Effector memory CD8-positive, alpha-beta T cell (primary cell): Measurements from ENCODE around the gene AKT3.
"Not testable (repeated sequence)": the region's sequence is repeated elsewhere in the genome, so short reads cannot be mapped to it uniquely, and the experiment has no call there.

Source experiments
- ATAC-seq: fragments of 150-1000 bp; cut with Tn5 transposase; replicated peaks from 2 replicates; pipeline ENCODE4 v1.10.0; 2021; ENCODE audit warnings: mild to moderate bottlenecking, moderate library complexity
- DNase-seq, 3 experiments: peaks; one replicate each; pipeline ENCODE4 v3.0.0; 2021
- H3K27ac Mint-ChIP-seq, 2 donors: one replicate each; pipeline ENCODE4 v1.8.0; 2022; ENCODE audit warnings: mild to moderate bottlenecking in 2 of 2, mixed read lengths in 2 of 2, moderate library complexity in 2 of 2
- H3K27me3 Mint-ChIP-seq, 2 donors: one replicate each; pipeline ENCODE4 v1.8.0; 2022; ENCODE audit warnings: mixed read lengths in 2 of 2
- H3K36me3 Mint-ChIP-seq: one replicate; pipeline ENCODE4 v1.8.0; 2022; ENCODE audit warnings: mild to moderate bottlenecking, moderate library complexity, mixed read lengths; ENCODE audit not compliant: insufficient read depth
- H3K4me1 Mint-ChIP-seq, 2 donors: one replicate each; pipeline ENCODE4 v1.8.0; 2022; ENCODE audit warnings: low read depth in 2 of 2, mixed read lengths in 2 of 2
- H3K4me3 Mint-ChIP-seq, 2 donors: one replicate each; pipeline ENCODE4 v1.8.0; 2022; ENCODE audit warnings: mild to moderate bottlenecking in 2 of 2, mixed read lengths in 2 of 2, moderate library complexity in 2 of 2
- H3K9me3 Mint-ChIP-seq, 2 donors: one replicate each; pipeline ENCODE4 v1.8.0; 2022; ENCODE audit warnings: mixed read lengths in 2 of 2

AKT3 gene

GRCh38 chr1:243667133-243667532 lies 182.9 kb downstream of the AKT3 start:
- DNase-seq (no peak), ATAC-seq (no peak)
- H3K4me3 Mint-ChIP-seq, result no peak overlapping the region
- H3K27ac Mint-ChIP-seq, result no peak overlapping the region
- no peaks in the 10 kb centered on the region for H3K9me3 Mint-ChIP-seq
- peaks cover 9 to 18% of the 10 kb centered on the region in 2 donors for H3K4me1 Mint-ChIP-seq
- H3K36me3 Mint-ChIP-seq, result peaks cover 7% of the 10 kb centered on the region
- H3K27me3 Mint-ChIP-seq, result no peaks in the 10 kb centered on the region

DNA sequence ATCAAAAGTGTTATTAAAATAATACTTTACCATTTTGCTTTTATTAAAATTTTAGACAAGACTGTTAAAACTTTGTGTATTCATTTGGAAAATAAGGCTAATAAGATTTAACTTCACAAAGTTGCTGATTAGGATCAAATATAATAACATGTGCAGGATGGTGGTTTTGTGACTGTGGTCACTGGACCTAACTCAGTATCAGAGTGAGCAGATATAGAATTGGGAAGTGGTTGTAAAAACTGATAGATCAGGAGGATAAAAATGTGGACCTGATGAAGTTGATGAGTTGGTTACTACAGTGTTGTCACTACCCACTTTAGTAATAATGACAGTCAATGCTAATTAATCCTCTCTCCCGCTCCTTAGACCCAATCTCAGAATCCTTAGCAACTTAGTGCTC lies 186.4 kb downstream of the AKT3 start:
- peaks cover 11 to 13% of the 10 kb centered on the region in 2 donors for H3K4me1 Mint-ChIP-seq
- H3K27me3 Mint-ChIP-seq, result no peaks in the 10 kb centered on the region
- H3K36me3 Mint-ChIP-seq, result peaks cover 9% of the 10 kb centered on the region
- H3K27ac Mint-ChIP-seq, result no peak overlapping the region
- no peak for DNase-seq
- H3K9me3 Mint-ChIP-seq, result no peaks in the 10 kb centered on the region
- ATAC-seq, result no peak
- no peak overlapping the region for H3K4me3 Mint-ChIP-seq

DNA sequence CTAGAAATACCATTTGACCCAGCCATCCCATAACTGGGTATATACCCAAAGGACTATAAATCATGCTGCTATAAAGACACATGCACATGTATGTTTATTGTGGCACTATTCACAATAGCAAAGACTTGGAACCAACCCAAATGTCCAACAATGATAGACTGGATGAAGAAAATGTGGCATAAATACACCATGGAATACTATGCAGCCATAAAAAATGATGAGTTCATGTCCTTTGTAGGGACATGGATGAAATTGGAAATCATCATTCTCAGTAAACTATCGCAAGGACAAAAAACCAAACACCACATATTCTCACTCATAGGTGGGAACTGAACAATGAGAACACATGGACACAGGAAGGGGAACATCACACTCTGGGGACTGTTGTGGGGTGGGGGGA lies 187.9 kb downstream of the AKT3 start:
- not testable (repeated sequence) for H3K27ac Mint-ChIP-seq, H3K4me3 Mint-ChIP-seq, ATAC-seq, H3K9me3 Mint-ChIP-seq, H3K4me1 Mint-ChIP-seq, H3K27me3 Mint-ChIP-seq, DNase-seq
- H3K36me3 Mint-ChIP-seq, result peaks cover 17% of the 10 kb centered on the region

- no peak for ATAC-seq
- no peak overlapping the region for H3K27ac Mint-ChIP-seq
Observed at GRCh38 chr1:243658594-243659105, 191.4 kb downstream of the AKT3 start.

GRCh38 chr1:243657793-243658192 lies 192.2 kb downstream of the AKT3 start:
- Mint-ChIP-seq H3K27ac (no peak overlapping the region), H3K36me3 (peaks cover 20% of the 10 kb centered on the region), H3K4me3 (no peak overlapping the region), H3K27me3 (no peaks in the 10 kb centered on the region), H3K9me3 (no peaks in the 10 kb centered on the region), H3K4me1 (peaks cover 7 to 12% of the 10 kb centered on the region in 2 donors)
- ATAC-seq (no peak), DNase-seq (no peak)

More at GRCh38 chr1:243658594-243659105, 191.4 kb downstream of the AKT3 start:
- H3K4me1 Mint-ChIP-seq, result peaks cover 6 to 7% of the 10 kb centered on the region in 2 donors
- no peak overlapping the region for H3K4me3 Mint-ChIP-seq
- no peaks in the 10 kb centered on the region for H3K9me3 Mint-ChIP-seq
- peaks cover 27% of the 10 kb centered on the region for H3K36me3 Mint-ChIP-seq
- DNase-seq, result no peak
- no peaks in the 10 kb centered on the region for H3K27me3 Mint-ChIP-seq

- not testable (repeated sequence) for H3K4me3 Mint-ChIP-seq, DNase-seq, H3K27me3 Mint-ChIP-seq, H3K9me3 Mint-ChIP-seq, ATAC-seq, H3K27ac Mint-ChIP-seq
- peaks cover 0 to 13% of the 10 kb centered on the region in 2 donors for H3K4me1 Mint-ChIP-seq
- peaks cover 28% of the 10 kb centered on the region for H3K36me3 Mint-ChIP-seq
Observed at GRCh38 chr1:243649530-243649929, 200.5 kb downstream of the AKT3 start.

- Mint-ChIP-seq H3K9me3 (no peaks in the 10 kb centered on the region), H3K36me3 (peaks cover 22% of the 10 kb centered on the region), H3K27me3 (no peaks in the 10 kb centered on the region)
Observed at GRCh38 chr1:243646841-243647240, 203.2 kb downstream of the AKT3 start.

GRCh38 chr1:243645281-243645680 lies 204.8 kb downstream of the AKT3 start:
- Mint-ChIP-seq H3K36me3 (peaks cover 16% of the 10 kb centered on the region), H3K27me3 (no peaks in the 10 kb centered on the region), H3K27ac (no peak overlapping the region), H3K4me1 (peaks cover 3 to 6% of the 10 kb centered on the region in 2 donors), H3K4me3 (no peak overlapping the region), H3K9me3 (no peaks in the 10 kb centered on the region)
- DNase-seq (no peak), ATAC-seq (no peak)

More at GRCh38 chr1:243646841-243647240, 203.2 kb downstream of the AKT3 start:
- H3K27ac Mint-ChIP-seq, result peak overlapping the region in 1 of 2 donors; percentile 35
- peaks cover 3% of the 10 kb centered on the region in 2 donors for H3K4me1 Mint-ChIP-seq
- no peak overlapping the region for H3K4me3 Mint-ChIP-seq
- no peak for DNase-seq
- no peak for ATAC-seq

DNA sequence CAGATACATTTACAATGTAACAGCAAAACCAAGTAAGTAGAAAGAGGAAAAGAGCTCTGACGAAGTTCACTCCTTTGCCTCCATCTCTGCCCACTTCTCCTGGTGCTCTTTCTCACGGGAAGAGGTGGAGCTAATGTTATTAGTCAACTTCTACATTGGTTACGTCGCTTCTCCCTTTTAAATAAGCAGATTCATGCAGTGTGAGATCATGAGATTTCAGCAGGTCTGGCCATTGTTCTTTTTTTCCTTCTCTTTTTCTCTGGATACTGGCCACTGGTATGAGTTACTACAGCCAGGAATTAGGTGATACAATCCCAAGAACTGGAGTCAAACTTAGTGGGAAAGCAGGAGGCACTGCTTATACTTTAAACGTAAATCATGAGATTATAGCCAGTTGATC lies 207.1 kb downstream of the AKT3 start:
- Mint-ChIP-seq H3K4me3 (no peak overlapping the region), H3K27me3 (no peaks in the 10 kb centered on the region), H3K9me3 (no peaks in the 10 kb centered on the region), H3K4me1 (peaks cover 6 to 21% of the 10 kb centered on the region in 2 donors), H3K36me3 (peaks cover 13% of the 10 kb centered on the region), H3K27ac (peak overlapping the region; percentile 8 to 26)
- no peak for ATAC-seq
- DNase-seq, result no peak

DNA sequence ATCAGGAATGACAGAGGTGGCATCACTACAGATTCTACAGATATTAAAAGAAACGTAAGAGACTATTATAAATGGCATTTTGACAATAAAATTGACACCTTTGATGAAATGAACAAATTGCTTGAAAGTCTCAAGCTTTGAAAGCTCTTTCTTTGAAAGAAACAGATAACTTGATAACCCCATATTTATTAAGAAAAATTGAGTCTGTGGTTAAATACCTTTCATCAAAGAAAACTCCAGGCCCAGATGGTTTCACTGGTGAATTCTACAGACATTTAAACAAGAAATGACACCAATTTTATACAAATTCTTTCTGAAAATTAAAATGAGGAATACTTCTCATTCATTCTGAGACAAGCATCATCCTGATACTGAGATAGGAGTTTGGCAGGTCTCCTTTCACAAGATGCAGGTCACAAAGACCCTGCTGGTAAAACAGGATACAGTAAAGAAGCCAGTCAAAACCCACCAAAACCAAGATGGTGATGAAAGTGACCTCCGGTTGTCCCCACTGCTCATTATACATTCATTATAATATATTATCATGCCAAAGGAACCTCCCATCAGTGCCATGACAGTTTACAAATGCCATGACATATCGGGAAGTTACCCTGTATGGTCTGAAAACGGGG lies 210.9 kb downstream of the AKT3 start:
- no peaks in the 10 kb centered on the region for H3K27me3 Mint-ChIP-seq
- no peak for ATAC-seq

DNA sequence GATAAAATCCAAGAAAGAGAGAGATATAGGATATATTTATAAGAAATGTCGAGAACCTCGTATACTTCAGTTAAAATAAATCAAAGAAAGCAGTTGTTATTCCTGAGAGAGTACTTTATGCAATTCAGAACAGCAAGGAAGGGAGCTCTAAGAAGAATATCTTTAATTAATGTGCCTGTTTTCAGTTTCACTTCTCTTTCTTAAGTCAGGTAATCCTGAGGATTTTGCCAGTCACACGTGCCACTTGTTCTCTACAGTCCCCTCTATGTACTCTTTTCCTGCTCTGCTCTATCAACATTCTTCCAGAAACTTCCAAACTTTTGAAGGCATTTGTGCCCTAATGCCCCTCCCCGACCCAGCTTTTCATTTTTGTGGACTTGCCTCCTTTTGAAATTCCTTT lies 211.9 kb downstream of the AKT3 start:
- H3K36me3 Mint-ChIP-seq, result no peaks in the 10 kb centered on the region
- H3K4me1 Mint-ChIP-seq, result peaks cover 6 to 20% of the 10 kb centered on the region in 2 donors
- H3K9me3 Mint-ChIP-seq, result no peaks in the 10 kb centered on the region
- no peak for ATAC-seq
- H3K27ac Mint-ChIP-seq, result peak overlapping the region; percentile 21 to 44
- no peak overlapping the region for H3K4me3 Mint-ChIP-seq
- no peaks in the 10 kb centered on the region for H3K27me3 Mint-ChIP-seq
- DNase-seq, result no peak

More for the DNA sequence above, 210.9 kb downstream of the AKT3 start:
- Mint-ChIP-seq H3K4me3 (peak overlapping the region in 1 of 2 donors; percentile 16), H3K27ac (no peak overlapping the region), H3K4me1 (peaks cover 6 to 22% of the 10 kb centered on the region in 2 donors), H3K36me3 (no peaks in the 10 kb centered on the region), H3K9me3 (no peaks in the 10 kb centered on the region)
- DNase-seq, result no peak

DNA sequence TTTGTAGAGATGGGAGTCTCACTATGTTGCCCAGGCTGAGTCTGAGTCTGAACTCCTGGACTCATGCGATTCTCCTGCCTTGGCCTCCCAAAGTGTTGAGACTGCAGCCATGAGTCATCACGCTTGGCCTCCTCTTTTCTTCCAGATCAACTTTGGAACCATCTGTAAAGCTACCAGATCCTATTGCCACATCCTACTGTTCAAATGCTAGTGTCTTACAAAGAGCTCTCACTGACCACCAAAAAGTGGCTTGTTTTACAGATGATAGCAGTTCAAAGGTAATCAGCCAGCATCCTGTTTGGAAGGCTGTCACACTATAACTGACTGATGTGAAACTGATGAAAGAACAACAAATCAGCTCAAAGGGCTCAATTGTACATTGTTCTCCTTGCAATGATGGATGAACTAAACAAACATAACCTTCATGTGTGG lies 221.6 kb downstream of the AKT3 start:
- Mint-ChIP-seq H3K27ac (no peak overlapping the region), H3K9me3 (no peaks in the 10 kb centered on the region), H3K4me3 (no peak overlapping the region), H3K36me3 (peaks cover 18% of the 10 kb centered on the region), H3K27me3 (no peaks in the 10 kb centered on the region), H3K4me1 (peaks cover 0 to 1% of the 10 kb centered on the region in 2 donors)
- DNase-seq (no peak), ATAC-seq (no peak)

- Mint-ChIP-seq H3K9me3 (peaks cover 0 to 6% of the 10 kb centered on the region in 2 donors), H3K36me3 (peaks cover 24% of the 10 kb centered on the region), H3K27me3 (no peaks in the 10 kb centered on the region), H3K4me3 (no peak overlapping the region), H3K27ac (no peak overlapping the region), H3K4me1 (peaks cover 10 to 14% of the 10 kb centered on the region in 2 donors)
- no peak for ATAC-seq
- DNase-seq, result no peak
Observed at GRCh38 chr1:243623841-243624240, 226.2 kb downstream of the AKT3 start.

GRCh38 chr1:243621973-243622372 lies 228.1 kb downstream of the AKT3 start:
- peaks cover 0 to 6% of the 10 kb centered on the region in 2 donors for H3K9me3 Mint-ChIP-seq
- DNase-seq (no peak), ATAC-seq (no peak)
- no peaks in the 10 kb centered on the region for H3K27me3 Mint-ChIP-seq
- peaks cover 24% of the 10 kb centered on the region for H3K36me3 Mint-ChIP-seq
- H3K4me1 Mint-ChIP-seq, result peaks cover 14 to 18% of the 10 kb centered on the region in 2 donors
- H3K4me3 Mint-ChIP-seq, result no peak overlapping the region
- peak overlapping the region in 1 of 2 donors; percentile 6 for H3K27ac Mint-ChIP-seq
